K562 (cell line): ENCODE measurements around the gene BSN. TPM values are rescaled to one million over a fixed set of nuclear protein-coding genes. Genes with fewer than 3 reads are reported as not detected.

Source experiments
- BDP1 ChIP-seq: IDR thresholded peaks from 3 replicates; pipeline ENCODE4 v1.6.1; 2011; ENCODE audit not compliant: insufficient read length, insufficient read depth
- CBFA2T2 ChIP-seq: fragments of 450-650 bp; conservative IDR thresholded peaks from 2 replicates; pipeline ENCODE4 v1.6.1; 2017; ENCODE audit warnings: mild to moderate bottlenecking
- CCNT2 ChIP-seq: IDR thresholded peaks from 2 replicates; pipeline ENCODE4 v1.6.1; 2011; ENCODE audit warnings: borderline replicate concordance, low read depth, mild to moderate bottlenecking, moderate library complexity, mixed read lengths, low read length; ENCODE audit not compliant: insufficient read length; ENCODE audit errors: extremely low read depth
- CHD2 ChIP-seq: IDR thresholded peaks from 2 replicates; pipeline ENCODE4 v1.6.1; 2011; ENCODE audit warnings: low read depth, low read length
- GATA2 ChIP-seq: sonication (generic); formaldehyde crosslinking; IDR thresholded peaks from 2 replicates; pipeline ENCODE4 v1.4.0; 2020; ENCODE audit warnings: mild to moderate bottlenecking, missing genetic modification reagents
- IFI16 ChIP-seq: fragments of 250-450 bp; sonication (Bioruptor Pico); IDR thresholded peaks from 2 replicates; pipeline ENCODE4 v2.1.2; 2022; ENCODE audit warnings: mild to moderate bottlenecking, inconsistent platforms
- KDM4B ChIP-seq, 2 experiments: fragments of 450-650 bp in 1 of 2; sonication (generic) in 1 of 2; IDR thresholded peaks; 2 replicates each; pipeline ENCODE4 v1.6.1; 2016 to 2017; ENCODE audit warnings: borderline replicate concordance in 2 of 2, antibody characterized with exemption in 1 of 2, low read depth in 1 of 2, mild to moderate bottlenecking in 1 of 2
- KHSRP ChIP-seq: fragments of 450-650 bp; IDR thresholded peaks from 2 replicates; pipeline ENCODE4 v1.6.1; 2017
- PCBP1 ChIP-seq: fragments of 200-400 bp; formaldehyde crosslinking; IDR thresholded peaks from 2 replicates; pipeline ENCODE4 v1.6.1; 2018; ENCODE audit warnings: mild to moderate bottlenecking, low read depth, low read length; ENCODE audit not compliant: poor library complexity, severe bottlenecking
- PHF20 ChIP-seq: fragments of 450-650 bp; IDR thresholded peaks from 2 replicates; pipeline ENCODE4 v1.6.1; 2018; ENCODE audit not compliant: partially characterized antibody
- SIN3A ChIP-seq, 2 experiments: fragments of 150-350 bp in 1 of 2; IDR thresholded peaks; 2 replicates each; pipeline ENCODE4 v1.6.1; 2011 to 2016; ENCODE audit warnings: borderline replicate concordance in 2 of 2, low read depth in 2 of 2, low read length in 2 of 2, mild to moderate bottlenecking in 2 of 2, moderate library complexity in 2 of 2; ENCODE audit not compliant: control insufficient read depth in 1 of 2
- STAT5A ChIP-seq: IDR thresholded peaks from 2 replicates; pipeline ENCODE4 v1.6.1; 2012; ENCODE audit warnings: low read length, inconsistent platforms, borderline replicate concordance
- TCF7 ChIP-seq: sonication (generic); IDR thresholded peaks from 2 replicates; pipeline ENCODE4 v1.6.1; 2016; ENCODE audit warnings: antibody characterized with exemption, borderline replicate concordance
- TRIM28 ChIP-seq: fragments of 450-650 bp; IDR thresholded peaks from 2 replicates; pipeline ENCODE4 v1.6.1; 2017
- ZBTB49 ChIP-seq: sonication (generic); formaldehyde crosslinking; IDR thresholded peaks from 2 replicates; pipeline ENCODE4 v1.8.0; 2022; ENCODE audit warnings: missing genetic modification reagents, mild to moderate bottlenecking, borderline replicate concordance
- ZNF134 ChIP-seq: fragments of 250-450 bp; sonication (Bioruptor Pico); conservative IDR thresholded peaks from 2 replicates; pipeline ENCODE4 v1.4.0; 2020
- ZNF184 ChIP-seq: sonication (generic); formaldehyde crosslinking; IDR thresholded peaks from 2 replicates; pipeline ENCODE4 v1.5.0; 2020; ENCODE audit warnings: missing genetic modification reagents
- ZNF586 ChIP-seq: fragments of 450-650 bp; formaldehyde crosslinking; conservative IDR thresholded peaks from 2 replicates; pipeline ENCODE4 v1.4.0; 2020; ENCODE audit warnings: mild to moderate bottlenecking, moderate library complexity
- polyA plus RNA-seq, 8 experiments: library from polyadenylated mRNA; depleted of rRNA in 4 of 8; stranded (reverse) in 5 of 8; unstranded in 3 of 8; fragments of >200 nt; fragmentation: Nextera tagmentation in 2 of 8; fragmentation: Illumina TruSeq in 1 of 8; extraction: Ambion mirVana in 2 of 8; extraction: Trizol in 1 of 8; gene quantifications; 2 replicates each; pipeline versions ENCODE4 v1.2.1 to v1.2.3, GENCODE V29; 2011 to 2014; ENCODE audit warnings: inconsistent platforms in 1 of 8, missing spikeins in 1 of 8
- total RNA-seq, 7 experiments: library from RNA; depleted of rRNA in 6 of 7; stranded (reverse); fragments of >200 nt in 6 of 7; fragmentation: Illumina TruSeq in 2 of 7; extraction: Trizol in 2 of 7; gene quantifications; 2 replicates each; pipeline versions ENCODE4 v1.2.1 to v1.2.3, GENCODE V29; 2011 to 2021; ENCODE audit warnings: low replicate concordance in 1 of 7
- TF ChIP-seq, protein P1 (sequence below), 2 experiments: fragments of 450-650 bp in 1 of 2; sonication (generic) in 1 of 2; formaldehyde crosslinking in 1 of 2; IDR thresholded peaks in 1 of 2; conservative IDR thresholded peaks in 1 of 2; 2 replicates each; pipeline versions ENCODE4 v1.6.1 to v1.8.1; 2016 to 2023; ENCODE audit warnings: mild to moderate bottlenecking in 2 of 2, moderate library complexity in 2 of 2, inconsistent platforms in 1 of 2, missing genetic modification reagents in 1 of 2
- TF ChIP-seq, protein P2 (sequence below): fragments of 250-450 bp; sonication (Bioruptor Pico); IDR thresholded peaks from 2 replicates; pipeline ENCODE4 v1.5.0; 2021; ENCODE audit warnings: mild to moderate bottlenecking, borderline replicate concordance
- TF ChIP-seq, protein P3 (sequence below): fragments of 250-450 bp; sonication (Bioruptor Pico); IDR thresholded peaks from 2 replicates; pipeline ENCODE4 v1.5.0; 2021

BSN gene
- total and polyA plus RNA-seq, 9 of the 15 experiments (the other 6 are each of a cell fraction or from before 2014, with no cell fraction given), result 0.03 to 1.5 (median 0.29) TPM

- TF ChIP-seq CBFA2T2, result 0 out of 2 replicates have a peak, but pooled peaks have one; percentile 1
- TF ChIP-seq, protein P1, sequence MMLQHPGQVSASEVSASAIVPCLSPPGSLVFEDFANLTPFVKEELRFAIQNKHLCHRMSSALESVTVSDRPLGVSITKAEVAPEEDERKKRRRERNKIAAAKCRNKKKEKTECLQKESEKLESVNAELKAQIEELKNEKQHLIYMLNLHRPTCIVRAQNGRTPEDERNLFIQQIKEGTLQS (IDR thresholded peaks at IDR 0.05), result no peak
- TF ChIP-seq, protein P1 (CRISPR knock-in tag; conservative IDR thresholded peaks at IDR 0.05), result no peak
- no peak for TF ChIP-seq BDP1
- no peak for TF ChIP-seq GATA2 (CRISPR knock-in tag)
- TF ChIP-seq SIN3A (IDR thresholded peaks at IDR 0.05; ENCODE audit: borderline replicate concordance in 2 of 2, control insufficient read depth in 1 of 2, low read depth in 2 of 2, low read length in 2 of 2), result peak in 1 of 2 experiments; percentile 46; a peak in 1 of 4 replicates
- no peak for TF ChIP-seq TRIM28
- no peak for TF ChIP-seq ZNF184 (CRISPR knock-in tag)
- TF ChIP-seq ZNF134 (CRISPR knock-in tag), result no peak
- no peak for TF ChIP-seq ZBTB49 (CRISPR knock-in tag)
- TF ChIP-seq IFI16 (CRISPR knock-in tag), result no peak
- TF ChIP-seq CCNT2, result peak; percentile 41
- TF ChIP-seq, protein P2, sequence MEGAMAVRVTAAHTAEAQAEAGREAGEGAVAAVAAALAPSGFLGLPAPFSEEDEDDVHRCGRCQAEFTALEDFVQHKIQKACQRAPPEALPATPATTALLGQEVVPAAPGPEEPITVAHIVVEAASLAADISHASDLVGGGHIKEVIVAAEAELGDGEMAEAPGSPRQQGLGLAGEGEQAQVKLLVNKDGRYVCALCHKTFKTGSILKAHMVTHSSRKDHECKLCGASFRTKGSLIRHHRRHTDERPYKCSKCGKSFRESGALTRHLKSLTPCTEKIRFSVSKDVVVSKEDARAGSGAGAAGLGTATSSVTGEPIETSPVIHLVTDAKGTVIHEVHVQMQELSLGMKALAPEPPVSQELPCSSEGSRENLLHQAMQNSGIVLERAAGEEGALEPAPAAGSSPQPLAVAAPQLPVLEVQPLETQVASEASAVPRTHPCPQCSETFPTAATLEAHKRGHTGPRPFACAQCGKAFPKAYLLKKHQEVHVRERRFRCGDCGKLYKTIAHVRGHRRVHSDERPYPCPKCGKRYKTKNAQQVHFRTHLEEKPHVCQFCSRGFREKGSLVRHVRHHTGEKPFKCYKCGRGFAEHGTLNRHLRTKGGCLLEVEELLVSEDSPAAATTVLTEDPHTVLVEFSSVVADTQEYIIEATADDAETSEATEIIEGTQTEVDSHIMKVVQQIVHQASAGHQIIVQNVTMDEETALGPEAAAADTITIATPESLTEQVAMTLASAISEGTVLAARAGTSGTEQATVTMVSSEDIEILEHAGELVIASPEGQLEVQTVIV (CRISPR knock-in tag), result no peak
- TF ChIP-seq KHSRP, result no peak
- no peak for TF ChIP-seq KDM4B (IDR thresholded peaks at IDR 0.05; ENCODE audit: borderline replicate concordance in 2 of 2, low read depth in 1 of 2)
- TF ChIP-seq STAT5A, result no peak
- no peak for TF ChIP-seq ZNF586 (CRISPR knock-in tag)
- TF ChIP-seq PCBP1, result peak; percentile 61
- TF ChIP-seq, protein P3, sequence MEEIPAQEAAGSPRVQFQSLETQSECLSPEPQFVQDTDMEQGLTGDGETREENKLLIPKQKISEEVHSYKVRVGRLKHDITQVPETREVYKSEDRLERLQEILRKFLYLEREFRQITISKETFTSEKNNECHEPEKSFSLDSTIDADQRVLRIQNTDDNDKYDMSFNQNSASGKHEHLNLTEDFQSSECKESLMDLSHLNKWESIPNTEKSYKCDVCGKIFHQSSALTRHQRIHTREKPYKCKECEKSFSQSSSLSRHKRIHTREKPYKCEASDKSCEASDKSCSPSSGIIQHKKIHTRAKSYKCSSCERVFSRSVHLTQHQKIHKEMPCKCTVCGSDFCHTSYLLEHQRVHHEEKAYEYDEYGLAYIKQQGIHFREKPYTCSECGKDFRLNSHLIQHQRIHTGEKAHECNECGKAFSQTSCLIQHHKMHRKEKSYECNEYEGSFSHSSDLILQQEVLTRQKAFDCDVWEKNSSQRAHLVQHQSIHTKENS (CRISPR knock-in tag), result no peak
- no peak; the same call in 1 of the 2 replicates for TF ChIP-seq CHD2
- TF ChIP-seq PHF20, result peak; percentile 47
- no peak for TF ChIP-seq TCF7
Measured at GRCh38 chr3:49673715-49674496, 119.6 kb downstream of the BSN start, which contains the start of gene APEH (continued).
